Activated CD4-positive, CD25-positive, alpha-beta regulatory T cell treated with anti-CD3 and anti-CD28 coated beads, Interleukin-2, amount 50 U/mL, for 72 hours (primary cell): ENCODE results near the gene PIGU.
"Not testable (repeated sequence)": the region's sequence is repeated elsewhere in the genome, so short reads cannot be mapped to it uniquely, and the experiment has no call there.

Experiments
- DNase-seq: peaks from one replicate; pipeline ENCODE4 v3.0.0; 2021

PIGU gene

GRCh38 chr20:34528921-34529297 is 148.0 kb downstream of the PIGU start:
- no peak for DNase-seq

GRCh38 chr20:34527016-34527415 is 149.9 kb downstream of the PIGU start:
- DNase-seq = no peak

DNA sequence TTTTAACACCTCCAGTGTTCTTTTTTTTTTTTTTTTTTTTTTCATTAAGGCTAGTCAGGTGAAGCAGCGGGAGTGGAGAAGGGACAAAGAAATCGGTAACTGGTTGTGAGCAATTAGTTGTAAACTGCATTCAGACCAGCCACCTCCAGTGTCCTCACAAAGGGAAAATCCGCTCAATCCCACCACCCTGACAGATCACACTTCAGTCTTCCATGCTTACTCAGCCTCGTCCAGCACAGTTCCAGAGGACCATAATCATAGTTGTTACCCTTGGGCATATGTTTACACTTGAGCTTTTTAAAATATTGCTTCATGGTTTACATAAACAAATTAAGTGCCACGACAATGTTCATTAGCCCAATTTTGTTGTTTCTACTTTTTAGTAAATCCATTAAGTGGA is 150.4 kb downstream of the PIGU start:
- no peak for DNase-seq

GRCh38 chr20:34525709-34526416 is 151.0 kb downstream of the PIGU start:
- no peak for DNase-seq

DNA sequence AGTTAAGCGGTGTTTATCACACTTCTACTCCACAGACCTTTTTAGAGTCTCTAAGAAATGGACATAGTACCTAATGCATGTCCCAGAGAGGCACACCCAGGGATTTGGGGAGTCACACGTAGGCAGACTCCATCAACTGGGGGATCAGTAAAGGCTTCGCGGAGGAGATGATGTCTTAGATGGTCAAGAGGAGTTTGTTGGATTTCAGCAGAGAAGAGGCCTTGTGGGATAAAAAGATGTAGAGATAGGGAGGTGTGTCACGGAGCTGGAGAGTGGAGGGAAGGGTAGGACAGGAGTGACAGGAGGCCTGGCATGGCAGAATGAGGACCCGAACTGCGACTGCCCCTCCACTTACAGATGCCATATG is 151.6 kb downstream of the PIGU start:
- no peak for DNase-seq

GRCh38 chr20:34524426-34524825 is 152.5 kb downstream of the PIGU start:
- DNase-seq = no peak

DNA sequence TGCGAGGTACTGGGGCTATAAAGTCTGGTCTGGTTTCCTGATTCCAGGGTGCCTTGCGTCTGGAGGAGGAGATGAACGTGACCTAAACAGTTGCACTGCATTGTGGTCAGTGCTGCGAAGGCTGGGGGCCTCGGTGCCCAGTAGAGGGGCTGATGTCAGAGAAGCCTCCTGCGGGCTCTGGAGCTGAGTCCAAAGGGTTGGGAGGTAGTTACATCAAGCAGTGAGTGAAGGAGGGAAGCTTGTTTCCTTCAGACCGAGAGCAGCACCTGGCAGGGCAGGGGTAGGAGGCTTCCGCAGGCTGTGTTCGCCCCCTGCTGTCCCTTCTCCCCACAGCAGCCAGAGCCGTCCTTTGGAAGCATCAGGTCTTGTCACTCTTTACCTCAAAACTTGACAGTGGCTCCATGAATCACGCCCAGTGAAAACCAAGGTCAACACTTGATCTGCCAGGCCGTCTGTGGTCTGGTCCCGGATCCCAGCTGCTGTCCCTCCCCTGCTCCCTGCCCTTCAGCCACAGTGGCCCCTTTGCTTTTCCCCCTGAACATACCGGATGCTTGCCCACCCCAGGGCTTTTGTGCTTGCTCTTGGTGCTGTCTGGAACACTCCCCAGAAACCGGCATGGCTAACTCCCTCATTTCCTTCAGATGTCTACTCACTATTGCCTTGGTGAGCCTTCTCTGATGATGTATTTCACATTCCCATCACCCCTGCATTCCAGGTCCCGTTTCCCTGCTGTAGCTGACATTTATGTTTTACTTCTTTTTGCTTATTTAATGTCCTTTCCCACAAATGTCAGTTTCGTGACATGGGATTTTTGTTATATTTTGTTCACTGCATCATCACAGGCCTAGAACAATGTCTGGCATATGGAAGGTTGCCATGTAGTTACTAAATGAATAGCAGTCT is 153.7 kb downstream of the PIGU start:
- no peak for DNase-seq

- DNase-seq = not testable (repeated sequence)
Measured at GRCh38 chr20:34519841-34520240, 157.1 kb downstream of the PIGU start.

- not testable (repeated sequence) for DNase-seq
Measured at GRCh38 chr20:34518863-34519262, 158.0 kb downstream of the PIGU start.

DNA sequence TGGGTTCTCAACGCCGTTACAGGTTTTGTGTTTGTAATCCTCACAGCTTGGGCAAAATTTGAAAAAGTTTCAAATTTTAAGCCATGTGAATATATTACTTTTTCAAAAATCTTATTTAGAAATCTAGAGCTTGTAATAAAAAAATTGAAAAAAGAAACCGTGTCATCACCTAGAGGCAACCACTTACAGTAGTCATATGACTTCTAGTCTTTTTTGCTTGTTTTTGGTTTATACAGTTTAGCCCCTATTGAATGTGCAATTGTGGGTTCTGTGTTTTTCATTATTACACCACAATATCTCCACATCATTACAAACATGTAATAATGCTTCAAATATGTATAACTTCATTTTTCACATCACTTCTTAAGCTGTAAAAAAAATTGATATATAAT is 159.8 kb downstream of the PIGU start:
- no peak for DNase-seq

GRCh38 chr20:34516247-34517113 is 160.4 kb downstream of the PIGU start, which contains the start of gene DYNLRB1:
Gene DYNLRB1 (plus strand): TSS chr20:34516422. CDS start chr20:34516459, 37 bp downstream.
- peak; percentile 96 for DNase-seq

- peak; percentile 63 for DNase-seq
Measured at GRCh38 chr20:34515484-34516246, 161.2 kb downstream of the PIGU start.

DNA sequence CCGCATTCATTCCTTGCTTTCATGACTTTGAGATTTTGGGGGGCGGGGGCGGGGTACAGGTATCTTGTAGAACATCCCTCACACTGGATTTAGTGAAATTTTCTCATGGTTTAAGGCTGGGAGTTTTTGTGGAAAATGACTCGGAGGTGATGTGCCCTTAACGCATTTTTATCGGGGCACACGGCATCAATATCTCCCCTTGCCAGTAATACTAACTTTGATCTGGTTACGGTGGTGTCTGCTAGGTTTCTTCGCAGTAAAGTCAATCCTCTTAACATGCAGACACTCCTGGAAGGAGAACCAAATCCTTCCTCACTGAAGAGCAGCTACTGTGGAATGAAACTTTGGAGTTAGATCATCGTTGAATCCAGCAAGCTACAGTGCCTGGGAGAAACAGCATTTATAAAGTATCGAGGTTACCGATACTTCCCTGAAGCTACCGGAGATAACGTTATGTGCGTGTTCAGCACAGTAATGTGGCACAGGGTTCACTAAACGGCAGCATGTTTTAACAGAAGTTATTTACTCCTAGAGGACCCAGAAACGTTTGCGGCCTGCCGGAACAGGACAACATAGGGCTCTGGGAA is 161.9 kb downstream of the PIGU start:
- no peak for DNase-seq

DNA sequence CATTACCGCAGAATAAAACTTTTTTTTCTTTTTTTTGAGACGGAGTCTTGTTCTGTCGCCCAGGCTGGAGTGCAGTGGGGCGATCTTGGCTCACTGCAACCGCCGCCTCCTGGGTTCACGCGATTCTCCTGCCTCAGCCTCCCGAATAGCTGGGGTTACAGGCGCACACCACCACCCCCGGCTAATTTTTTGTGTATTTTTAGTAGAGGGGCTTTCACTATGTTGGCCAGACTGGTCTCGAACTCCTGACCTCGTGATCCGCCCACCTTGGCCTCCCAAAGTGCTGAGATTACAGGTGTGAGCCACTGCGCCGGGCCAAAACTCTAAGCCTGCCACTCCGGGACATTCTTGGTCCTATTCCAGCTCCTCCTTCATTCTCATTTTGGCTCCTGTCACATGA is 162.9 kb downstream of the PIGU start:
- DNase-seq = not testable (repeated sequence)

- DNase-seq = no peak
Measured at GRCh38 chr20:34512955-34513419, 163.9 kb downstream of the PIGU start.

DNA sequence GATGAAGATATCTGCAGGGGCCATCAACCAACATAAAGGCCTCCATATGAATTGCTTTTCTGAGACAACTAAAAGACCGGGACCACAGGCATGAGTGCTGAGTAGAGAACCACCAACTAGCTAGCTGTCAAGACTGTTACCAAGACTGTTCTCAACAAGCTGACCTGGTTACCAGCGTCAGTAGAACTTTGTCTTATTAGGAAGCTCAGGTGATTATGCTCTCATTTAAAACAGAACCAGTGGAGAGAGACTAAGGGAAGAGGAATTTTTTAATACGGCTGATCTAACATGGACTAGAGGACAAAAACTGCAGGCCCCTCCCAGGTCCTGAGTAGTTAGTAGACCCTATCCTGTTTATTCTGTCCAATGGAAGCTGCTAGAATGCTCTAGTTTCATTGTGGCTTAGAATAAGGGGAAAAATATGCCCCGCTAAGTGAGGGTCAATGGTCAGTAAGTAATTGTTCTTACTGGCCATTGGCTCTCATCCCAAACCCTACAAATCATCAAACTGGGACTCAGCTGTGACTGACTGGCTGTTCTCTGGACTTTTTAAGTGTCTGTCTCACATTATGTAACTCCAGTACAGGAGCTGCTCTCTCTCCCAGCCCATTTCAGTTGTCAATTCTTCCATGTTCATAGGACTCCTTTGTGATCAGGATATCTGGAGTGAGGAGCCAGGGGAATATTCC is 164.5 kb downstream of the PIGU start:
- DNase-seq = no peak

DNA sequence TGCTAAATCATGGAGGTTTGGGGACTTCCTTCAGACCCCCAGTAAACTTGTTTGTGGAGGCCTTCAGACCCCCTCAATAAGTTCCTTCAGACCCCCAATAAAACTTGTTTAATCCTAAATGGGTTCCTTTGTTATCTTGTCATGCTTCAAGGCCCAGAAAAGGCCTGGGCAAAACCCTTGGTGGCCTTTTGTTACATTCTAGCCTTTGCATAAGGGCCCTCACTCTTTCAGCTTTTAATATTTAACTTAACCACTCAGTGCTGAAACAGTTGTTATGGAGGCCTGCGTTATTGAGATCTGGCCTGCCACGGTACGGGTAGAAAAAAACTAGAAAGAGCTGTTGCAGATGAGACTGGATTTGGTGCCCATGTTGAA is 165.0 kb downstream of the PIGU start:
- no peak for DNase-seq

DNA sequence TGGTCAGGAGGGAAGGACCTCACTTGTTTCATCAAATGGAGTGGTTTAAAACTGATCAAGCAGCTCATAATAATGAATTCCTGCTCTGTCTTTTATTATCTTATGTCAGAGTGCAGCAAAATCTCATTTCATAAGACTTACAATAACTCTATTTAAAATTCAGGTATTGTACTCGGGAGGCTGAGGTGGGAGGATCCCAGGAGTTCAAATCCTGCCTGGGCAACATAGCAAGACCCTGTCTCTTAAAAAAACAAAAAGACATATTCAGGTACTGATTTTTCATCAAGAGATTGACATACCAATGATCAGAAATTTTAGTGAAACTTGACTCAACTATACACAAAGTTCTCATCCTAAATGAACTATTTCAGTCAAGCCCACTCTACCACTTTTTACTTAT is 166.3 kb downstream of the PIGU start:
- DNase-seq = no peak
